Measurements from ENCODE around the gene D2HGDH.
A peak's percentile ranks its signal among the peaks of the same experiment; 100 is the strongest.
"Not testable (repeated sequence)": the region's sequence is repeated elsewhere in the genome, so short reads cannot be mapped to it uniquely, and the experiment has no call there.

GRCh38 chr2:241732513-241733186 is 1.8 kb upstream of the D2HGDH start:
- not testable (repeated sequence) for TF ChIP-seq POLR2A (IDR thresholded peaks at IDR 0.05)
- TF ChIP-seq CTCF (IDR thresholded peaks at IDR 0.05 in 4 of 5, conservative IDR thresholded peaks at IDR 0.05 in 1 of 5) = peak; percentile 39 to 67 (median 61)
